Stimulated activated CD8-positive, alpha-beta memory T cell treated with anti-CD3 and anti-CD28 coated beads, Interleukin-7, amount 100 ng/mL, for 48 hours (primary cell): ENCODE data around the gene MYO15A.
A peak's percentile ranks its signal among the peaks of the same experiment; 100 is the strongest.

Experiments used
- DNase-seq, 2 donors: peaks; one replicate each; pipeline ENCODE4 v3.0.0-alpha.2; 2020; ENCODE audit warnings: low read depth in 1 of 2; ENCODE audit errors: extremely low read depth in 1 of 2

Gene MYO15A

GRCh38 chr17:18108401-18109312 is at the start of gene MYO15A:
Gene MYO15A, plus strand, starts transcription at chr17:18108756. Its CDS starts 10,045 bp downstream, at chr17:18118801.
- no peak for DNase-seq

- no peak for DNase-seq
Measured at GRCh38 chr17:18059283-18059682, 49.3 kb upstream of the MYO15A start.

GRCh38 chr17:18064053-18064452 is 44.5 kb upstream of the MYO15A start:
- no peak for DNase-seq

- DNase-seq = no peak
Measured at GRCh38 chr17:18065546-18065945, 43.0 kb upstream of the MYO15A start.

GRCh38 chr17:18066866-18067265 is 41.7 kb upstream of the MYO15A start:
- DNase-seq = no peak

- DNase-seq = no peak
Measured at GRCh38 chr17:18069101-18069500, 39.5 kb upstream of the MYO15A start.

- DNase-seq = no peak
Measured at GRCh38 chr17:18070861-18071340, 37.7 kb upstream of the MYO15A start.

- DNase-seq = no peak
Measured at GRCh38 chr17:18071751-18072150, 36.8 kb upstream of the MYO15A start.

- no peak for DNase-seq
Measured at GRCh38 chr17:18074566-18075272, 33.8 kb upstream of the MYO15A start.

- no peak for DNase-seq
Measured at GRCh38 chr17:18076936-18077335, 31.6 kb upstream of the MYO15A start.

GRCh38 chr17:18079543-18079942 is 29.0 kb upstream of the MYO15A start:
- no peak for DNase-seq

GRCh38 chr17:18084256-18084655 is 24.3 kb upstream of the MYO15A start:
- no peak for DNase-seq

GRCh38 chr17:18087610-18088491 is 20.7 kb upstream of the MYO15A start, which contains the start of gene DRG2:
Gene DRG2, plus strand, starts transcription at chr17:18087948. Its CDS starts 76 bp downstream, at chr17:18088024.
- DNase-seq = peak; percentile 76 to 78

- DNase-seq = no peak
Measured at GRCh38 chr17:18089613-18090012, 18.9 kb upstream of the MYO15A start.

- DNase-seq = no peak
Measured at GRCh38 chr17:18093616-18094408, 14.7 kb upstream of the MYO15A start.

GRCh38 chr17:18094409-18094807 is 14.1 kb upstream of the MYO15A start:
- DNase-seq = no peak

- DNase-seq = no peak
Measured at GRCh38 chr17:18099516-18099915, 9.0 kb upstream of the MYO15A start.

GRCh38 chr17:18100616-18101015 is 7.9 kb upstream of the MYO15A start:
- no peak for DNase-seq

- DNase-seq = no peak
Measured at GRCh38 chr17:18101828-18102227, 6.7 kb upstream of the MYO15A start.

GRCh38 chr17:18102640-18103039 is 5.9 kb upstream of the MYO15A start:
- no peak for DNase-seq
